PC-9 (cell line): ENCODE results near the gene CLCN2.

Source experiments
- EZH2 ChIP-seq: fragments of 200-600 bp; sonication (generic); IDR thresholded peaks from 2 replicates; pipeline ENCODE4 v1.8.0; 2017; ENCODE audit warnings: antibody characterized with exemption, low read depth
- TF ChIP-seq, protein P1 (sequence below): fragments of 200-600 bp; sonication (generic); conservative IDR thresholded peaks from 2 replicates; pipeline ENCODE4 v1.6.1; 2017; ENCODE audit warnings: mixed run types, antibody characterized with exemption, mild to moderate bottlenecking, moderate library complexity

DNA sequence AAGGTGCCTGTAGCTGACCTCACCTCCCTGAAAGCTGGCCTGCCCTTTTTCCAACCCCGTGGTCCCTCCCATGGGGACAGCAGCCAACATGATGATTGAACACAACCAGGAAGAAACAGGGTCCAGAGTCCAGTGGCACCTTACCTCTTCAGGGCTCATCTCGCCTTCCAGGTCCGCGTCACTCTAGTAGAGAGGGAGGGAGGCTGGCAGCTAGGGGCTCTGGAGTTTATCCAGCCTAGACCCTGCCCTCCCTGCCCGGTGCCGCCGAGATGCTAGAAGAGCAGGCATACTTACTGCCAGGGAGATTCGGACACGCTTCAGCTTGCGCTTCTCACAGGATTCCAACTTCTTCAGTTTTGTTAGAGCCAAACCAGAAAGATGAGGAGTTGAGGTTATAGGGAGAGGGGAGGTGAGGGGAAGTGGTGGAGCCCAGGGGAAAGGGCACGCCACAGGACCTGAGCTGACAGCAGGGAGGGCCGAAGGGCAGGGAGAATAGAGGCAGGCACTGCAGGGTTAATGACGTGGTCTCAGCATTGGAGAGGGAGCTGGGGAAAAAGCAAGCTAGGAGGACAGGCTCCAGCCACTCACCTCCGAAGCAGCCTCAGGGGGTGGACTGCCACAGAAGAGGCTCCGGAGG is 9.1 kb downstream of the CLCN2 start:
- no peak for TF ChIP-seq EZH2
- TF ChIP-seq, protein P1, sequence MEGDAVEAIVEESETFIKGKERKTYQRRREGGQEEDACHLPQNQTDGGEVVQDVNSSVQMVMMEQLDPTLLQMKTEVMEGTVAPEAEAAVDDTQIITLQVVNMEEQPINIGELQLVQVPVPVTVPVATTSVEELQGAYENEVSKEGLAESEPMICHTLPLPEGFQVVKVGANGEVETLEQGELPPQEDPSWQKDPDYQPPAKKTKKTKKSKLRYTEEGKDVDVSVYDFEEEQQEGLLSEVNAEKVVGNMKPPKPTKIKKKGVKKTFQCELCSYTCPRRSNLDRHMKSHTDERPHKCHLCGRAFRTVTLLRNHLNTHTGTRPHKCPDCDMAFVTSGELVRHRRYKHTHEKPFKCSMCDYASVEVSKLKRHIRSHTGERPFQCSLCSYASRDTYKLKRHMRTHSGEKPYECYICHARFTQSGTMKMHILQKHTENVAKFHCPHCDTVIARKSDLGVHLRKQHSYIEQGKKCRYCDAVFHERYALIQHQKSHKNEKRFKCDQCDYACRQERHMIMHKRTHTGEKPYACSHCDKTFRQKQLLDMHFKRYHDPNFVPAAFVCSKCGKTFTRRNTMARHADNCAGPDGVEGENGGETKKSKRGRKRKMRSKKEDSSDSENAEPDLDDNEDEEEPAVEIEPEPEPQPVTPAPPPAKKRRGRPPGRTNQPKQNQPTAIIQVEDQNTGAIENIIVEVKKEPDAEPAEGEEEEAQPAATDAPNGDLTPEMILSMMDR: no peak
